ENCODE results near the gene PMF1.
"Not testable (repeated sequence)": the region's sequence is repeated elsewhere in the genome, so short reads cannot be mapped to it uniquely, and the experiment has no call there.

Gene PMF1, protein sequence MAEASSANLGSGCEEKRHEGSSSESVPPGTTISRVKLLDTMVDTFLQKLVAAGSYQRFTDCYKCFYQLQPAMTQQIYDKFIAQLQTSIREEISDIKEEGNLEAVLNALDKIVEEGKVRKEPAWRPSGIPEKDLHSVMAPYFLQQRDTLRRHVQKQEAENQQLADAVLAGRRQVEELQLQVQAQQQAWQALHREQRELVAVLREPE

DNA sequence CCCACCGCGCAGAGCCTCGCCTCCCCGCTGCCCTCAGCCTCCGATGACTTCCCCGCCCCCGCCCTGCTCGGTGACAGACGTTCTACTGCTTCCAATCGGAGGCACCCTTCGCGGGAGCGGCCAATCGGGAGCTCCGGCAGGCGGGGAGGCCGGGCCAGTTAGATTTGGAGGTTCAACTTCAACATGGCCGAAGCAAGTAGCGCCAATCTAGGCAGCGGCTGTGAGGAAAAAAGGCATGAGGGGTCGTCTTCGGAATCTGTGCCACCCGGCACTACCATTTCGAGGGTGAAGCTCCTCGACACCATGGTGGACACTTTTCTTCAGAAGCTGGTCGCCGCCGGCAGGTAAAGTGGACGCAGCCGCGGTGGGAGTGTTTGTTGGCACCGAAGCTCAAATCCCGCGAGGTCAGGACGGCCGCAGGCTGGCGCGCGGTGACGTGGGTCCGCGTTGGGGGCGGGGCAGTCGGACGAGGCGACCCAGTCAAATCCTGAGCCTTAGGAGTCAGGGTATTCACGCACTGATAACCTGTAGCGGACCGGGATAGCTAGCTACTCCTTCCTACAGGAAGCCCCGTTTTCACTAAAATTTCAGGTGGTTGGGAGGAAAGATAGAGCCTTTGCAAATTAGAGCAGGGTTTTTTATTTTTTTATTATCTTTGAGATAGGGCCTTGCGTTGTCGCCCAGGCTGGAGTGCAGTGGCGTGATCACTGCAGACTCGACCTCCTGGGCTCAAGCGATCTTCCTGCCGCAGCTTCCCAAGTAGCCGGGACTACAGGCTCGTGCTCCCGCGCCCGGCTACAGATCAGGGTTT is at the start of gene PMF1:
PMF1 (plus strand) TSS at position 175 of the 811 bp plus-strand sequence; CDS start at position 184, 9 bp downstream.
- DNase-seq: peak; percentile 95

DNA sequence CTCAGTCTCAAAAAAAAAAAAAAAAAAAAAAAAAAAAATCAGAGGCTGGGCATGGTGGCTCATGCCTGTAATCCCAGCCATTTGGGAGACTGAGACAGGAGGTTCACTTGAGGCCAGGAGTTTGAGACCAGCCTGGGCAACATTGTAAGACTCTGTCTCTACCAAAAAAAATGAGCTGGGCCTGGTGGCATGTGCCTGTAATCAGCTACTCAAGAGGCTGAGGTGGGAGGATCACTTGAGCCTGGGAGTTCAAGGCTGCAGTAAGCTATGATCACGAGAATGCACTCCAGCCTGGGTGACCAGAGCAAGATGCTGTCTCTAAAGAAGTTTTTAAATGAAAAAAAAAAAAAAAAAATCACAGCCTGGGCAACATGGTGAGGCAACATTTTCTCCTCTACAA is 49.1 kb upstream of the PMF1 start:
- no peak for DNase-seq

DNA sequence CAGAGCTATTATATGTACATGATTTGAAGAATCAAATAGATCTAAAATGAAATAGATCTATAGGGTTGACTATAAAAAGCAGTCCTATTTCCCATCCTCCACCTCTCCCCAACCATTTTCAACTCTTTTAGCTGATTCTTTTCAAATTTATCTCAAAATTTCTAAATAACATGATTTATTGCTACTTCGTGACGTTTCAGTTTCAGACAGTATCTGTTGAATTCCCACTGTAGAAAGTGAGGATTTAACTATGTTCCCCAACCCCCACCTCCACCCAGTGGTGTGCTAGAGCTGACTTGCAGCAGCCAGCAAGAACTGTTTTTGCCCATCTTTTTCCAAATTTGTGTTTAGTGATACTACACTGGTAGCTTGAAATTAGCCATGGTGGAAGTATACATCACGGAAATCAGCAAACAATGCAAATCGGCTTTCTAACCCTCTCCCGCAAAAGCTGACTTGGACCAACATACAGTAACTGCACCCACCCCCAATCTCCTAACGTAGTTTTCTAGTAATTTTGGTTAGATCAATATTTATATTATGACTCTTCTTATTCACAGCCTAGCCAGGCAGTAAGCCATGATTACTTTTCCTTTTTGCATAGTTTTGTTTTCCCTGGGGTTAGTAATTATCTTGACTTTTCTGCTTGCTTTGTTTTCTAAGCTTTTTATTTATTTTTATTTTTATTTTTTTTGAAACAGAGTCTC is 48.5 kb upstream of the PMF1 start:
- DNase-seq: no peak

DNA sequence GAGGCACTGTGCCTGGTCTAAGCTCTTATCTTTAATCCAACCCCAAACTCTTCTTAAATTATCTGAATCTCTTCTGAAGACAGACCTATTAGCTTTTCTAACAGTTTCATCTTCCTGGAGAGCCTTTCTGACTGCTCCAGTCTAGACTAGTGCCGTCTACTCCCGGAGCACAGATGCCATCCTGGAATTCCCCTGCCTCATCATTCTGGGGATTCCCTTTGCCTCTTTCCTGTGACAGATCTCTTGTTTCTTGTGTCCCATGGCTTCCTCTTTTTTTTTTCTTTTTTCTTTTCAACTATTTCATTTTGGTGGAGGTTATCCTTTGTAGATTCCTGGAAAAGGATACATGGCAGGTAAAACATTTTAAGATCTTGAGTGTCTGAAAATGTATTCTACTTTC is 47.7 kb upstream of the PMF1 start:
- DNase-seq: no peak

DNA sequence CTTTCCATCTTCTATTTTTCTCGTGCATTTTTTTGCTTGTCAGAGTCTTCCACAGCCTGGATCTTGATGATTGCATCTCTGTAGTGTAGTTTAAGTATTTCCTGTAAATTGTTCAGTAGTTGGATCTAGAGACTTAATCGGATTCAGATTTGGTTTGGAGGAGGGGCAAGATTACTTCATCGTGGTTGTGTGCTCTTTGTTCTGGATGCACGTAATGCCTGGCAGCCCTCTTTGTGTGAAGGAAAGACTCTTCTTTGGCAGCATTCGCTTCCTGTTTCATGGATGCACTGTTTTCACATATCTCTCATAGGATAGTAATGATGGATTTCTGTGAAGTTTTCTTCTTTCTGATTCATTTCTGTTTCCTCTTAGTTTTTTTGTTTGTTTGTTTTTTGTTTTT is 45.3 kb upstream of the PMF1 start:
- DNase-seq: no peak

DNA sequence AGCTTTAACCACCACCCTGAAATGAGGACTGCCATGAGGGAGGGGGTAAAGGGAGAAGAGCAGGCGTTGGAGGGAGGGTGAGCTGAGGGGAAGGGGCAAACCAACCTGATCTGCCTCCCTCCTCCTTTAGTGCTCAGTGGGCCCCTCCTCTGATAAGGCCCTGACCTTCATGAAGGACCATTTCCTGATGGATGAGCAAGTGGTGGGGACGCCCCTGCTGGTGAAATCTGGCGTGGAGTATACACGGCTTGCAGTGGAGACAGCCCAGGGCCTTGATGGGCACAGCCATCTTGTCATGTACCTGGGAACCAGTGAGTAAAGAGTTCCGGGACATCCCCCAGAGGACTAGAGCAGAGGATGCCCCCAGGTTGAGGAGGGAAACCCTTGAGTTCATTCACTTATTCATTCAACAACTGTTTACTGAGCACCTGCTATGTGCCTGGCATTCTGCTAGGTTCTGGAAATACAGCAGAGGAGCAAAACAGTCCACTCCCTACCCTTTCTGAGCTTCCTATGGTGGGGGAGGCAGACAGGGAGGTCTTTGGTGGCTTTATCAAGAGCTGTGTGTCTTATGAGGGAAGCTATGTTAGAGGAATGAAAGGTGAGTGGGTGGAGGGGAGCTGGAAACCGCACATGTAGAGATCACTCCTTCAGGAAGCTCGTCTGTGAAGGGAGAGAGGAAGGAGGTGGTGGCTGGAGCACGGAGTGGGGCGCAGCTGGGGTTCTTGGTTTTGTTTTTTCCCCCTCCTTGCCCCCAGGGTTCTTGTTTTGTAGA is 39.9 kb upstream of the PMF1 start:
- no peak for DNase-seq

DNA sequence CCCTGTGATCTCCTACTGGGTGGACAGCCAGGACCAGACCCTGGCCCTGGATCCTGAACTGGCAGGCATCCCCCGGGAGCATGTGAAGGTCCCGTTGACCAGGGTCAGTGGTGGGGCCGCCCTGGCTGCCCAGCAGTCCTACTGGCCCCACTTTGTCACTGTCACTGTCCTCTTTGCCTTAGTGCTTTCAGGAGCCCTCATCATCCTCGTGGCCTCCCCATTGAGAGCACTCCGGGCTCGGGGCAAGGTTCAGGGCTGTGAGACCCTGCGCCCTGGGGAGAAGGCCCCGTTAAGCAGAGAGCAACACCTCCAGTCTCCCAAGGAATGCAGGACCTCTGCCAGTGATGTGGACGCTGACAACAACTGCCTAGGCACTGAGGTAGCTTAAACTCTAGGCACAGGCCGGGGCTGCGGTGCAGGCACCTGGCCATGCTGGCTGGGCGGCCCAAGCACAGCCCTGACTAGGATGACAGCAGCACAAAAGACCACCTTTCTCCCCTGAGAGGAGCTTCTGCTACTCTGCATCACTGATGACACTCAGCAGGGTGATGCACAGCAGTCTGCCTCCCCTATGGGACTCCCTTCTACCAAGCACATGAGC is 36.1 kb upstream of the PMF1 start:
- DNase-seq: no peak

DNA sequence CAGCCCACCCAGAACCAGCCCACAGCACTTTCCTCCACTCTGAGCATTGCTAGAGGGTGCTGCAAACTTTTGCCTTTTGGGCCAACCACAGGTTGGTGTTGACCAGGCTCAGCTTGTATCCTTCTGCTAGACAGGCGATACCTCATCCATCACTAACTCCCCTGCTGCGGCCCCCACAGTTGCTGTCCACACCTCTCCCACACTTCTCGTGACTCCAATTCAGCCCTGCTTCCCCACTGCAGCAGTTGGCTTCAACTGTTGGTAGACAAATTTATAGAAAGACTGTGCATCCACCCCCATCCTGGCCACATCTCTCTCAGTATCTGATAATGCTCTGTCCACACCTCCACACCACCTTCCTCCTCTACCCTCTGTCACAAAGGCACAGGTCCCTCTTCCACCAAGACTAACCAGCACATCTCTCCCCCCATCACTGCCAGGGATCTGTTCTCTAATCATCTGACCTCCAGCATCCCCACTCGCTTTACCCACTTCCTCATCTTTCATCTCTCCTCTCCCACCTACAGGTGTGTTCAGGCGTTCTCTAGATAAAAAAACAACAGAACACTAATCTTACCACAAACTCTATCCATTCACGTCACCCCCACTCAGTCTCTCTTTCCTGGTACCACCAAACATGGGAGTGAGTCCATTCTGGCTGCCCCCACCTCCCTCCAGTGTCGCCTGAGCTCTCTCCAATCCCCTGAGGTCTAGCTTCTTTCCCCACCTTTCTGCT is 34.7 kb upstream of the PMF1 start:
- no peak for DNase-seq

DNA sequence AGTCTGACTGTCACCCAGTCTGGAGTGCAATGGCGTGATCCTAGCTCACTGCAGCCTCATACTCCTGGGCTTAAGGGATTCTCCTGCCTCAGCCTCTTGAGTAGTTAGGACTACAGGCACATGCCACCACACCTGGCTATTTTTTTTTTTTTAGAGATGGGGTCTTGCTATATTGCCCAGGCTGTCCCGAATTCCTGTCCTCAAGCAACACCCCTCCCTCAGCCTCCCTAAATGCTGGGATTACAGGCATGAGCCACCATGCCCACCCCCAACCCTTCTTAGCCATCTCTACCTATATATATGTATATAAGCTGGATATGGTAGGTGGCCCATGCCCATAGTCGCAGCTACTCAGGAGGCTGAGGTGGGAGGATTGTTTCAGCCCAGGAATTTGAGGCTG is 32.3 kb upstream of the PMF1 start:
- DNase-seq: no peak

DNA sequence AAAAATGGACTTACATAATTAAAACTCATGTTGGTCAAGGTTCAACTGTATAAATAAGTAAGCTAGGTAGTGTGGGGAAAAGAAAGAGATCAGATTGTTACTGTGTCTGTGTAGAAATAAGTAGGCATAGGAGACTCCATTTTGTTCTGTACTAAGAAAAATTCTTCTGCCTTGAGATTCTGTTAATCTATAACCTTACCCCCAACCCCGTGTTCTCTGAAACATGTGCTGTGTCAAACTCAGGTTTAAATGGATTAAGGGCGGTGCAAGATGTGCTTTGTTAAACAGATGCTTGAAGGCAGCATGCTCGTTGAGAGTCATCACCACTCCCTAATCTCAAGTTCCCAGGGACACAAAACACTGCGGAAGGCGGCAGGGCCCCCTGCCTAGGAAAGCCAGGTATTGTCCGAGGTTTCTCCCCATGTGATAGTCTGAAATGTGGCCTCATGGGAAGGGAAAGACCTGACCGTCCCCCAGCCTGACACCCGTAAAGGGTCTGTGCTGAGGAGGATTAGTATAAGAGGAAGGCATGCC is 31.3 kb upstream of the PMF1 start:
- DNase-seq: not testable (repeated sequence)

DNA sequence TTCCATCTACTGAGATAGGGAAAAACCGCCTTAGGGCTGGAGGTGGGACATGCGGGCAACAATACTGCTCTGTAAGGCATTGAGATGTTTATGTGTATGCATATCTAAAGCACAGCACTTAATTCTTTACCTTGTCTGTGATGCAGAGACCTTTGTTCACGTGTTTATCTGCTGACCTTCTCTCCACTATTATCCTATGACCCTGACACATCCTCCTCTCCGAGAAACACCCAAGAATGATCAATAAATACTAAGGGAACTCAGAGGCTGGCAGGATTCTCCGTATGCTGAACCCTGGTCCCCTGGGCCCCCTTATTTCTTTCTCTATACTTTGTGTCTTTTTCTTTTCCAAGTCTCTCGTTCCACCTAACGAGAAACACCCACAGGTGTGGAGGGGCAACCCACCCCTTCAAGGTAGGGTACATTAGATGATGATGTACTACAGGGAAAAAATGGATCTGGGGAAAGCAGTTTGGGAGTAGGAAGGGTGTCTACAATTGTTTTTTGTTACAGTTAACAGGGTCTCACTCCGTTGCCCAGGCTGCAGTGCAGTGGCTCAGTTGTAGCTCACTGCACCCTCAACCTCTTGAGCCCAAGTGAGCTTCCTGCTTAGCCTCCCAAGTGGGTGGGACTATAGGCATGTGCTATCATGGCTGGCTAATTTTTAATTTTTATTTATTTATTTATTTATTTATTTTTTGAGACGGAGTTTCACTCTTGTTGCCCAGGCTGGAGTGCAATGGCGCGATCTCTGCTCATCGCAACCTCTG is 30.6 kb upstream of the PMF1 start:
- DNase-seq: not testable (repeated sequence)

DNA sequence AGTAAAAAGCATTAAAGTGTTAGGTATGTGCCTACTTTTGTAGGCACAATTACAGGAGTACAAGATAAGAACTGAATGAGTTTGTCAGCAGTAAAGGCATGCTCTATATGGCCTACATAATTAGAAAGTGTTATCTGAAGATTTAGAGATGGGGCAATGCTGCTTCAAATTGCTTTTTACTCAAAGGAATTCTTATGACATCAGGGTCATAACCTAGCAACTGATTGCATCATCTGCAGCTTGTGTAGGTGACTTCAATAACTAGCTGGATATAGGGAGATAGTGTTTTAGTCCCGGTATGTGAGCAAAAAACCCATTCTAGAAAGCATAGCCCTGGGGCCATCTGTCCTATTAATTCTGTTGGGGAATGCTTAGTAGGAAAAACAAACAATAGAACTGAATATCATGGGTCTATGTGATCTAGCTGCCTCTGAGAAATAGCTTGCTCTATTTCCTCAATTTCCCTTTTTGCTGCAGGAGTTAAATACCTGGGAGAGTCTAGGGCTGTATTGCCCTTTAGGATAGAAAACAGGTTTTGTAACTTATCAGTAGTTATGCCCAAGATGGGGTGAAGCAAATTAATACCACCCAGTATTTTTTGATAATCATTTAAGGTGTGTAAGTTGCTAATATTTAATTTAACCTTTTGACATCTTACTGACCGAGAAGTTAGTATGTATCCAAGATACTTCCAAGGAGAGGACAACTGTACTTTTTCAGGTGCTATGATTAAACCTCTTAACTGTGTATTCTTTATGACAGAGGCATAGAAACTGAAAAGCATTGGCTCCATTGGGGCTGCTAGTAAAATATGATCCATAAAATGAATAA is 26.2 kb upstream of the PMF1 start:
- not testable (repeated sequence) for DNase-seq

DNA sequence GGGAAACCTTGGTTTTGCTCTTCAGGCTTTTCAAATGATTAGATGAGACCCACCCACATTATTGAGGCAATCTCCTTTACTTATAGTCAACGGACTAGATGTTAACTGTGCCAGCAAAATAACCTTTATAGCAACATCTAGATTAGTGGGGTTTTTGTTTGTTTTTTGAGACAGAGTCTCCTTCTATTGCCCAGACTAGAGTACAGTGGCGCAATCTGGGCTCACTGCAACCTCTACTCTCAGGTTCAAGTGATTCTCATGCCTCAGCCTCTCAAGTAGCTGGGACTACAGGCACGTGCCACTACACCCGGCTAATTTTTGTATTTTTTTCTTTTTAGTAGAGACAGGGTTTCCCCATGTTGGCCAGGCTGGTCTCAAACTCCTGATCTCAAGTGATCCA is 22.5 kb upstream of the PMF1 start:
- not testable (repeated sequence) for DNase-seq

DNA sequence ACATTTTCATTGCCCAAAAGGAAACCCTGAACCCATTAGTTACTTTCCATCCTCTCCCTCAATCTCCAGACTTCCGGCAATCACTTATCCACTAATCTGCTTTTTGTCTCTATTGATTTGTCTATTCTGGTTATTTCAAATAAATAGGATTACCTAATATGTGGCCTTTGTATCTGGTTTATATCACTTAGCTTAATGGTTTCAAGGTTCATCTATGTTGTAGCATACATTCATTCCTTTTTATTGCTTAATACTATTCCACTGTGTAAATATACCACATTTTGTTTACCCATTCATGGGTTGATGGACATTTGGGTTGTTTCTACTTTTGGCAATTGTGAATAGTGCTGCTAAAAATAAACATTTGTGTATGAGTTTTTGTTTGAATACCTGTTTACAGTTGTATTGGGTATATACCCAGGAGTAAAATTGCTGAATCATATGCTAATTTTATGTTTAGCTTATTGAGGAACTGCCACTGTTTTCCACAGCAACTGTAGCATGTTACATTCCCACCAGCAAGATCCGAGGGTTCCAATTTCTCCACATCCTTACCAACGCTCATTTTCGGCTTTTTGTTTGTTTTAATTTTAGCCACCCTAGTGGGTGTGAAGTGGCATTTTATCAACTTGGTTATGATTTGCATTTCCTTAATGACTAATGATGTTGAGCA is 21.4 kb upstream of the PMF1 start:
- no peak for DNase-seq

DNA sequence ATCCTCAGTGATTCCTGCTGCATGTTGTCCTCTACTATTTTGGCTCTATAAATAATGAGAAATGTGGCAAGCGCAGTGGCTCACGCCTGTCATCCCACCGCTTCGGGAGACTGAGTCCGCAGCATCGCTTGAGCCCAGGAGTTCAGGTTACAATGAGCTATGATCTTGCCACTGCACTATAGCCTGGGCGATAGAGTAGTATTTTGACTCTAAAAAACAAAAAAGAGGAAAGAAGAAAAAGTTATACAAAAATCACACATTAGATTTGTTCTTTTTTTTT is 19.7 kb upstream of the PMF1 start:
- no peak for DNase-seq

DNA sequence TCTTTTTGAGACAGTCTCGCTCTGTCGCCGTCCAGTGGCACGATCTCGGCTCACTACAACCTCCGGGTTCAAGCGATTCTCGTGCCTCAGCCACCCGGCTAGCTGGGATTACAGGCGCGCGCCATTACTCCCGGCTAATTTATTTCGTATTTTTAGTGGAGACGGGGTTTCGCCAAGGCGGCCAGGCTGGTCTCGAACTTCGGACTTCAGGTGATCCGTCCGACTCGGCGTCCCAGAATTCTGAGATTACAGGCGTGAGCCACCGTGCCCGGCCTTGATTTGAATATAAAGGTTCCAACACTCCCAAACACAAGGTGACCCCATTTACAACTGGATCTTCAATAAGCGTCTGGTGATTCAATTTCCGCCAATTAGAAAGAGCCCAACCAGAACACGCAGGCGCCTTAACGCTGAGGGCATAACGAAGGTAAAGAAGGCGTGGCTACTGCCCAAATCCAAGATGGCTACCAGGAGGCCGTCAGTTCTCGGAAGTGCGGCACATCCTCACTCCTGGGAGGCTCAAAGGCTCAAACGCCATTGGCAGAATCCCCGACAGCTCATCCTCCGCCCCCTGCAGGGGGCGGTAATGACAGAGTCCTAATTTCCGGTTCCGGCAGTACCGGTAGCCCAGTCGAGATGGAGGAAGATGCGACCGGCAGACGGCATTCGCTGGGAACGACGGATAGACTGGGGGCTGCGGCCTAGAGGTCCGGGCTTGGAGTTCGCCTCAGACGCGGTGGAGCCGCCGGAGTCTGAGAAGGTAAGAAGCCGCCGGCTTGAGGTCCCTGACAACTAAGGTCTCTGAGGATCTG is 19.1 kb upstream of the PMF1 start, which contains the start of gene SLC25A44:
SLC25A44 (plus strand) TSS at position 617 of the 812 bp plus-strand sequence. CDS start 5,744 bp downstream, outside the sequence.
- peak; percentile 99 for DNase-seq

DNA sequence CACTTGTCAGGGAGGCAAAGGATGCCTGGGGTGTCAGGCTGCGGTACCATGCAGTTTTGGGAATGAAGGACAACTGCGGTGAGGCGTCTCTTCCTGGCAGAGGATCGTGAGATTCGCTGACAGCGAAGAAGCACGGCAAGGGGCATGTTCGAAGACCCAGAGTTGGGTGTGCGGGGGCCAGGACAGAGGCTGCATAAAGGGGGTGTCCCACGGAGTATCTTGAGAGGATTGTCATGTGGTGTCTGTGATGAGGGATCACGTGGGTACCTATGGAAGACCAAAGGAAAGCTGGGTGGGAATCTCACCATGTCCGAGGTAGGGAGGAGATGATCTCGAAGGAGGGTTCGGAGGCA is 18.5 kb upstream of the PMF1 start:
- no peak for DNase-seq

DNA sequence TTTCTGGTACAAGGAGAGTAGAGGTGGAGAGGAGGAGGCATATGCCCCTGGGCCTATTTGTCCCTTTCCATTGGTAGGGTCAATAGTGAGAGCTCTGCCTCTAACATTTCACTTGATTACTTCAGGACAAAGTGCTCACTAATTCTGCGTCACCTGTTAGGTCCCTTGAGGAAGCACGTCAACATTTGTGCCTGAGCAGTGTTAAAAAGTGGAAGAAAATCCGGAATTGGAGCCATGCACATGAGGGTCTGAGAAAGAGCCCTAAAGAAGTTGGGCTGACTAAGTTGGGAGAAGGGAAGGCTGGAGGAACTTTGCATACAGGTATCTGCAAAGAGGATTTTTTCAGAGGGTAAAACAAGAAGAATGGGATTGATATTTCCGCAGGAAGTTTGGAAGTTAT is 17.0 kb upstream of the PMF1 start:
- DNase-seq: no peak

DNA sequence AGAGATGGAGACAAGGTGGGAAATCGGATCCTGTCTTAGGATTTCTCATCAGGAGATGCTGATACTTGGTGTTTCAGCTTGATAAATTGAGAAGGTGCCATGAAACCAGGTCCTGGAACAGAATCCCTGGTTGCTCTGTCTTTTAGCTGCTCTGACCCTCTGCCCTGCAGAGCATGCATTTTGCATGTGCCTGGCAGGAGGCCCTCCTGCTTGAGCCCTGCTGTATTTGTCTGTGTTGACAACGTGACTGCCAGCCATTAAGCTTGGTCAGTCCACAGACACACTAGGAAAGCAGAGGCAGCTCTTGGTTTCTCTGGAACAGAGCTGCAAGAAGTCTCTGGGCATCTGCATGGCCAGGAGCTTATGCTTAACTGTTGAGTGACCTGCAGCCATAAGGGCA is 16.4 kb upstream of the PMF1 start:
- DNase-seq: no peak

Data from DMS79 (cell line).